Tibial nerve (tissue), 4 donors: Measurements from ENCODE around the gene SCN3B. TPM values are rescaled to one million over a fixed set of nuclear protein-coding genes. Genes with fewer than 3 reads are reported as not detected.

ENCODE experiments used
- DNase-seq, 2 donors: peaks; one replicate each; pipeline ENCODE4 v3.0.0-alpha.2; 2019; ENCODE audit warnings: low spot score in 2 of 2
- H3K27ac ChIP-seq, 4 donors: fragments of 200-600 bp; sonication (generic) in 3 of 4; one replicate each; pipeline ENCODE4 v1.5.1; 2017 to 2019; ENCODE audit warnings: mild to moderate bottlenecking in 1 of 4
- H3K27me3 ChIP-seq, 2 donors: fragments of 200-600 bp; sonication (generic) in 1 of 2; one replicate each; pipeline versions ENCODE4 v1.5.1 to v1.6.0; 2017 to 2019
- H3K36me3 ChIP-seq, 3 donors: fragments of 200-600 bp; sonication (generic); one replicate each; pipeline ENCODE4 v1.5.1; 2018 to 2019
- H3K4me1 ChIP-seq, 4 donors: fragments of 200-600 bp; sonication (generic) in 3 of 4; one replicate each; pipeline ENCODE4 v1.5.1; 2017 to 2019
- H3K4me3 ChIP-seq, 4 donors: fragments of 200-600 bp; sonication (generic) in 3 of 4; one replicate each; pipeline ENCODE4 v1.5.1; 2017 to 2019; ENCODE audit warnings: mild to moderate bottlenecking in 1 of 4, moderate library complexity in 1 of 4
- H3K9me3 ChIP-seq, 4 donors: fragments of 200-600 bp; sonication (generic) in 3 of 4; one replicate each; pipeline ENCODE4 v1.5.1; 2017 to 2019
- CTCF ChIP-seq, 5 experiments: fragments of 200-600 bp in 3 of 5; fragments of 450-650 bp in 2 of 5; sonication (generic) in 3 of 5; IDR thresholded peaks; one replicate each; pipeline ENCODE4 v1.5.1; 2016 to 2019; ENCODE audit warnings: antibody characterized with exemption in 5 of 5, mild to moderate bottlenecking in 3 of 5, moderate library complexity in 2 of 5
- EP300 ChIP-seq, 2 donors: sonication (generic); formaldehyde crosslinking; IDR thresholded peaks; one replicate each; pipeline ENCODE4 v1.6.1; 2017; ENCODE audit warnings: antibody characterized with exemption in 2 of 2, mild to moderate bottlenecking in 1 of 2
- POLR2A ChIP-seq, 2 donors: fragments of 450-650 bp; IDR thresholded peaks; one replicate each; pipeline ENCODE4 v1.6.1; 2017; ENCODE audit warnings: antibody characterized with exemption in 2 of 2, mild to moderate bottlenecking in 2 of 2, moderate library complexity in 2 of 2
- WGBS, 2 donors: methylation state at CpG; one replicate each; pipeline ENCODE4 v1.1.5; 2018; 5-methylcytosine and 5-hydroxymethylcytosine counted together
- total RNA-seq, 4 donors: library from RNA; depleted of rRNA; stranded (reverse); fragments of >200 nt; gene quantifications; one replicate each; pipeline ENCODE4 v1.1.0, GENCODE V29; 2016

The SCN3B gene
- total RNA-seq, 4 donors from 2014 or later = under 0.01 to 3.6 (median 1.3) TPM

DNA sequence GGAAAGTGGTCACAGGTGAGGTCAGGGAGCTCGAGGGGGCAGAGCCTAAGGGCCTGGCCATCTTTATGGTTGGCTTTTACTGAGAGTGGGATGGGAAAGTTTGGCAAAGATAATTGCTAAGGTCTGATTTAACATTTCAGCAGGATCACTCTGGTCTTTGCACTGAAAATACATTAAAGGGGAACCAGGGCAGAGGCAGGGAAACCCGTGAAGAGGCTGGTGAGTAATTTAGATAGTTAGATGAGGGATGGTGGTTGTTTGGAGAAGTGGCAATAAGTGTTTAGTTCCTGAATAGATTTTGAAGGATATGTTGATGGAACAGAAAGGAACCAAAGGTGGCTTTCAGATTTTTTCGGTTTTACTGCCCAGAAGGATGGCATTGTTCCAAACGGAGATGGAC is 50.8 kb downstream of the SCN3B start:
- Histone ChIP-seq H3K27me3 (no peaks in the 10 kb centered on the region), H3K27ac (no peak overlapping the region), H3K36me3 (peaks cover 0 to 43% (median 0%) of the 10 kb centered on the region in 3 donors), H3K9me3 (no peaks in the 10 kb centered on the region), H3K4me3 (no peak overlapping the region), H3K4me1 (peaks cover 0 to 7% (median 0%) of the 10 kb centered on the region in 4 donors)
- DNase-seq = no peak
- 88% methylated on average over 4 of the region's 4 CpGs for WGBS, 2 donors
- TF ChIP-seq EP300 (IDR thresholded peaks at IDR 0.05) (no peak), CTCF (IDR thresholded peaks at IDR 0.05) (no peak), POLR2A (IDR thresholded peaks at IDR 0.05) (no peak)

- Histone ChIP-seq H3K4me3 (no peak overlapping the region), H3K27me3 (no peaks in the 10 kb centered on the region), H3K36me3 (peaks cover 0 to 29% (median 0%) of the 10 kb centered on the region in 3 donors), H3K9me3 (no peaks in the 10 kb centered on the region), H3K27ac (peak overlapping the region in 1 of 4 donors; percentile 2), H3K4me1 (peaks cover 0 to 7% (median 0%) of the 10 kb centered on the region in 4 donors)
- TF ChIP-seq CTCF (IDR thresholded peaks at IDR 0.05) (no peak), POLR2A (IDR thresholded peaks at IDR 0.05) (no peak), EP300 (IDR thresholded peaks at IDR 0.05) (no peak)
- WGBS, 2 donors = 59 to 70% methylated on average over 4 of the region's 4 CpGs
- no peak for DNase-seq
Measured at GRCh38 chr11:123601743-123602142, 52.7 kb downstream of the SCN3B start.

GRCh38 chr11:123601136-123601535 is 53.3 kb downstream of the SCN3B start:
- H3K4me3 ChIP-seq = no peak overlapping the region
- peak overlapping the region in 2 of 4 donors; percentile 26 to 49 for H3K27ac ChIP-seq
- TF ChIP-seq EP300 (IDR thresholded peaks at IDR 0.05) = no peak
- TF ChIP-seq POLR2A (IDR thresholded peaks at IDR 0.05) = no peak
- no peak for TF ChIP-seq CTCF (IDR thresholded peaks at IDR 0.05)
- H3K27me3 ChIP-seq = no peaks in the 10 kb centered on the region
- DNase-seq = no peak
- 42 to 43% methylated on average over 4 of the region's 4 CpGs for WGBS, 2 donors
- H3K4me1 ChIP-seq = peaks cover 0 to 7% (median 0%) of the 10 kb centered on the region in 4 donors
- H3K36me3 ChIP-seq = peaks cover 0 to 23% (median 0%) of the 10 kb centered on the region in 3 donors
- no peaks in the 10 kb centered on the region for H3K9me3 ChIP-seq

GRCh38 chr11:123597859-123598258 is 56.6 kb downstream of the SCN3B start:
- Histone ChIP-seq H3K27me3 (no peaks in the 10 kb centered on the region), H3K4me1 (peaks cover 0 to 7% (median 0%) of the 10 kb centered on the region in 4 donors), H3K36me3 (peaks cover 0 to 27% (median 0%) of the 10 kb centered on the region in 3 donors), H3K9me3 (no peaks in the 10 kb centered on the region), H3K27ac (no peak overlapping the region), H3K4me3 (no peak overlapping the region)
- TF ChIP-seq CTCF (IDR thresholded peaks at IDR 0.05) = no peak
- no peak for TF ChIP-seq POLR2A (IDR thresholded peaks at IDR 0.05)
- TF ChIP-seq EP300 (IDR thresholded peaks at IDR 0.05) = no peak
- 91 to 100% methylated on average over 2 of the region's 2 CpGs for WGBS, 2 donors
- DNase-seq = no peak

DNA sequence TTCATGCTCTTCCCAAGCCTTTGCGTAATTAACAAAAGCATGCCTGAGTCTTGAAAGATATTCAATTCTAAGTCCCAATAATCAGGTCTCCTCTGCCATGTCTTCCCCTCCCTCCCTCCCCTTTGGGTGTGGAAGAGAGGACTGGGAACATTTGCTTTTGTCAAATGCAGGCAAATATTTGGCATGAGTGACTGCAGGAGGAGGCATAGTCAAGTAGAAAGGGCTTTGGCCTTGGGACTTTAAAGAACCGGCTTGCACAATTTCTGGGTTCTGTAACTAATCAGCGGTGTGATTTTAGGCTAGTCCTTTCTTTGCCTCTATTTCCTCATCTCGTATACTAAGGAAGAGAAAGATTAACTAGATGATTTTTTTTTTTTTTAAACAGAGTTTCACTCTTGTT is 59.5 kb downstream of the SCN3B start:
- Histone ChIP-seq H3K4me3 (no peak overlapping the region), H3K9me3 (no peaks in the 10 kb centered on the region), H3K27ac (peak overlapping the region in 1 of 4 donors; percentile 24), H3K36me3 (peaks cover 0 to 22% (median 0%) of the 10 kb centered on the region in 3 donors), H3K4me1 (peaks cover 0 to 13% (median under 1%) of the 10 kb centered on the region in 4 donors), H3K27me3 (no peaks in the 10 kb centered on the region)
- WGBS, 2 donors = 92 to 93% methylated on average over 4 of the region's 4 CpGs
- TF ChIP-seq EP300 (IDR thresholded peaks at IDR 0.05) (no peak), POLR2A (IDR thresholded peaks at IDR 0.05) (no peak), CTCF (IDR thresholded peaks at IDR 0.05) (no peak)
- no peak for DNase-seq
